Prostate gland (tissue), 2 donors: Measurements from ENCODE around the gene ICOSLG.
"Not testable (repeated sequence)": the region's sequence is repeated elsewhere in the genome, so short reads cannot be mapped to it uniquely, and the experiment has no call there.

Source experiments
- POLR2A ChIP-seq: fragments of 450-650 bp; IDR thresholded peaks from one replicate; pipeline ENCODE4 v1.6.1; 2016; ENCODE audit warnings: antibody characterized with exemption, mild to moderate bottlenecking
- POLR2AphosphoS5 ChIP-seq: sonication (generic); formaldehyde crosslinking; IDR thresholded peaks from one replicate; pipeline ENCODE4 v1.6.1; 2017; ENCODE audit warnings: antibody characterized with exemption
- TF ChIP-seq, protein P1 (sequence below), 4 experiments: fragments of 200-600 bp in 2 of 4; fragments of 450-650 bp in 2 of 4; sonication (generic) in 2 of 4; IDR thresholded peaks; 1 replicate in 3 of 4; 2 replicates in 1 of 4; pipeline ENCODE4 v1.5.1; 2016 to 2019; ENCODE audit warnings: antibody characterized with exemption in 4 of 4, mild to moderate bottlenecking in 2 of 4, moderate library complexity in 2 of 4

DNA sequence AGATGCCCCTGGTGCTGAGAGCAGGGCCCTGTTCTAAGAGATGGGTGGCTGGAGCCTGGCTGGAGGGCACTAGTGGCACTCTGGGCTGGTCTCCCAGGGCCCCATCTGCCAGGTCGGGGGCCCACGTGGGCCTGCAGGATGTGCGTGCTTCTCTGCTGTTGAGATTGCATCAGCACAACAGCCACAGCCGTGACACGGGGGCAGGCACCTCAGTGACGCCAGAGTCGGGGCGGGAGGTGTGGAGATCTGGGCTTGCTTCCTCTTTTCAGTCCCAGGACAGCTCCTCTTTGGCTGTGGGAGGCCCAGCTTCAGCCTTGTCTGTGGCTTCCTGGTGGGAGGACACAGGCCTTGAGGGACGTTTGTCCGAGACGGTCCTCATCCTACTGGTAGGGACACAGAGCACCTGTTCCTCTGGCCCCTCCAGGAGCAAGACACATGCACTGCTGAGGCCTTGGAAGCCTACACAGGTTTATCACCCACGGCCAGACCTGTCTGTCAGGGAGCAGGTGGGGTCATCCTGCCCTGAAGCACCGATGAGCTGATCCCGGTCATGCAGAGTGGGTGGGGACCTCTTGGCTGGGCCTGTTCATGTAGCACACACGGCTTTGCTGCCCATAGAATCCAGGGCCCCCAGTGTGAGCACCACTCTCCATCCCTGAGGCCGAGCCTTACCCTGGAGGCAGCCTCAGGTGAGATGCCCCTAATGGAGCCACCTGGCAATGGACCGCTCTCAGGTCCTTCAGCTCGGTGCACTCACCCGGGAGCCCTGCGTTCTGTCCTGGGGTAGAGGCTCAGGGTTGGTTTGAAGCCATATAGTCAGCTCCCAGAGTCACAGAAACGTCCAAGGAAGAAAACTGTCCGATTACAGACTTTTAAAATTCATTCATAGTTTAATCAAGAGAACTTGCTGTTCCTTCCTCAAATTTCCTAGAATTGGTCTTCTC, 44.3 kb downstream of the ICOSLG start:
- TF ChIP-seq, protein P1, sequence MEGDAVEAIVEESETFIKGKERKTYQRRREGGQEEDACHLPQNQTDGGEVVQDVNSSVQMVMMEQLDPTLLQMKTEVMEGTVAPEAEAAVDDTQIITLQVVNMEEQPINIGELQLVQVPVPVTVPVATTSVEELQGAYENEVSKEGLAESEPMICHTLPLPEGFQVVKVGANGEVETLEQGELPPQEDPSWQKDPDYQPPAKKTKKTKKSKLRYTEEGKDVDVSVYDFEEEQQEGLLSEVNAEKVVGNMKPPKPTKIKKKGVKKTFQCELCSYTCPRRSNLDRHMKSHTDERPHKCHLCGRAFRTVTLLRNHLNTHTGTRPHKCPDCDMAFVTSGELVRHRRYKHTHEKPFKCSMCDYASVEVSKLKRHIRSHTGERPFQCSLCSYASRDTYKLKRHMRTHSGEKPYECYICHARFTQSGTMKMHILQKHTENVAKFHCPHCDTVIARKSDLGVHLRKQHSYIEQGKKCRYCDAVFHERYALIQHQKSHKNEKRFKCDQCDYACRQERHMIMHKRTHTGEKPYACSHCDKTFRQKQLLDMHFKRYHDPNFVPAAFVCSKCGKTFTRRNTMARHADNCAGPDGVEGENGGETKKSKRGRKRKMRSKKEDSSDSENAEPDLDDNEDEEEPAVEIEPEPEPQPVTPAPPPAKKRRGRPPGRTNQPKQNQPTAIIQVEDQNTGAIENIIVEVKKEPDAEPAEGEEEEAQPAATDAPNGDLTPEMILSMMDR (IDR thresholded peaks at IDR 0.05) = not testable (repeated sequence)
- not testable (repeated sequence) for TF ChIP-seq POLR2A, POLR2AphosphoS5
